Measurements from ENCODE around the gene OR5K3.

- TF ChIP-seq POLR2AphosphoS5 (IDR thresholded peaks at IDR 0.05; ENCODE audit: low read depth, low read length) (no peak), SPI1 (IDR thresholded peaks at IDR 0.05; ENCODE audit: low read depth, low read length) (no peak), POLR2A (IDR thresholded peaks at IDR 0.05; ENCODE audit: low read depth, low read length) (no peak), TAF1 (IDR thresholded peaks at IDR 0.05; ENCODE audit: low read depth, low read length) (no peak)
Measured at GRCh38 chr3:98376631-98377030, 13.8 kb upstream of the OR5K3 start.
